ENCODE data around the gene PPIA.

Gene PPIA

GRCh38 chr7:44796504-44797328 lies at the start of gene PPIA:
TSS of gene PPIA (plus strand) at chr7:44796681. CDS start at chr7:44796725, 44 bp downstream.
- DNase-seq, result peak; percentile 97

GRCh38 chr7:44748045-44748947 lies 48.2 kb upstream of the PPIA start, which contains the start of gene ZMIZ2:
TSS of gene ZMIZ2 (plus strand) at chr7:44748847. CDS start at chr7:44756250, 7,403 bp downstream.
- peak; percentile 91 for DNase-seq

DNA sequence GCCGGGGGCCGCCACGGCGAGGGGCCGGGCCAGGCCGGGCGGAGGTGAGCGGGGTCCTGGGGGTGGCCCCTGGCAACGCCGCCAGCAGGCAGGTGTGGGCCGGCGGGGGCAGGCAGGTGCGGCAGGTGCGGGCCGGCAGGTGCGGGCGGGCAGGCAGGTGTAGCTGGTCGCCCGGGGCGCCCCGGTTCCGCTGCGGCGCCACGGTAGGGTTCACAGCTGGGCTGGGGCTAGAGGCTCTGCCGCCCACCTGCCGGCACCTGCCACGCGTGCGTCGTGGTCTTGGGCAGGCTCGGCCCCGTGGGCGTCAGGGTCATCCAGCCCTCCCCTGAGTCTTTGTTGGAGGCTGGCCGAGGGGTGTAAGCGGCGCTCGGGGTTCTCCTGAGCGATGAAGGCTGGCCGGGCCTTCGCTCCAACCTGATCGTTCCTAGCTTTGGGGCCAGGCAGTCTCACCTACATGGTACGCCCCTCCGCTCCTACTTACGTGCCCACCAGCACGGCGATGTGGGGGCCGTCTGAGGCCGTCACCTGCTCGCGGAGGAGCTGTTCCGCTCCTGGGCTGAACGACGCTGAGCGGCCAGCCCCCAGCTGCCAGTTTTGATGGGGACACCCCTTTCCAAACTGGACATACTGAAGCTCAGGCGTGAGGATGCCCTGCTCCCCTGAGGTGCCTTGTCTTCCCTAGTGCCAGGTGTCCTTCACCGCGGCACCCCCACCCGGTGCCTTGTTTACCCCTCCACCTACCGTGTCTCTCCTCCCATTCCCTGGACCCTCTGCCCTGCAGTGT lies 47.3 kb upstream of the PPIA start:
- DNase-seq, result no peak

- DNase-seq, result no peak
These were observed 46.5 kb upstream of the PPIA start for GRCh38 chr7:44749992-44750391.

- DNase-seq, result no peak
These were observed 46.1 kb upstream of the PPIA start for GRCh38 chr7:44750424-44750823.

DNA sequence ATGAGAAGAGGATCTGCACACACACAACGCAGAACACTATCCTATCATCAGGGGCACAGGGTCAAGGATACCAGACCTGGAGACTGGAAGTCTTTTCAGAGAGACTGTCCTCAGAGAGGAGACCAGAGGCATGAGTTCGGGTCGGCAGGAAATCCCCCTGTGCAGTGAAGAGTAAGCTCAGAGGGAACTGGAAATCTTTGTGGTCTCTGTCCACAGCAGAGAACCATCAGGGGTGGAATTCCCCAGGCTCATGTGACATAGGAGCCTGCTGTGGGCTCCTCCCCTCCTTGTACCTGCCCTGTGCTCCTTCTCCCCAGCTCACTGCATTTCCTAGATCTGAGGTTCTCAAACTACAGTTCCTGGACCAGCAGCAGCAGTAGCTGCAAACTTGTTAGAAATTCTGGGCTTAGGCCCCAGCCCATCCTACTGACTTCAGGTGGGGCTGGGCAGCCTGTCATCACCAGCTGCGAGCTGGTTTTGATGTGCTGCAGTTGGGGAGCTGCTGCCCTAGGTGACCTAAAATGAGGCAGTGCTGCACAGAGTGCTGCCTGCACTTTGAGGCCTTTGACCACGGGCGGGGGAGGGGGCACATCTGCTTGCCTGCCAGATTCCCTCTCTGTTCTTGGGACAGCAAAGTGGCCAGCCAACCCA lies 45.4 kb upstream of the PPIA start:
- peak; percentile 37 for DNase-seq

DNA sequence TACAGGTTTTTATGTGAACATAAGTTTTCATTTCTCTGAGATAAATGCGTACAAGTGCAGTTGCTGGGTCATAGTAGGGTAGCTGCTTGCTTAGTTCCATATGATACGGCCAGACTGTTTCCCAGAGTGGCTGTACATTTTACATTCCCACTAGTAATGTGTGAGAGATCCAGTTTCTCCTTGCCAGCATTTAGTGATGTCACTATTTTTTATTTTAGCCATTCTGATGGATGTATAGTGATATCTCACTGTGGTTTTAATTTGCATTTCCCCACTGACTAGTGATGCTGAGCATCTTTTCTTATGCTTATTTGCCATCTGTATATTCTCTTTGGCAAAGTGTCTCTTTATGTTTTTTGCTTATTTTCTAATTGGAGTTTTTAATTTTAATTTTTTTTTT lies 43.7 kb upstream of the PPIA start:
- DNase-seq, result no peak

- DNase-seq, result no peak
These were observed 41.4 kb upstream of the PPIA start for GRCh38 chr7:44754802-44755697.

- no peak for DNase-seq
These were observed 40.5 kb upstream of the PPIA start for GRCh38 chr7:44755698-44756627.

- DNase-seq, result no peak
These were observed 39.6 kb upstream of the PPIA start for GRCh38 chr7:44756904-44757303.

DNA sequence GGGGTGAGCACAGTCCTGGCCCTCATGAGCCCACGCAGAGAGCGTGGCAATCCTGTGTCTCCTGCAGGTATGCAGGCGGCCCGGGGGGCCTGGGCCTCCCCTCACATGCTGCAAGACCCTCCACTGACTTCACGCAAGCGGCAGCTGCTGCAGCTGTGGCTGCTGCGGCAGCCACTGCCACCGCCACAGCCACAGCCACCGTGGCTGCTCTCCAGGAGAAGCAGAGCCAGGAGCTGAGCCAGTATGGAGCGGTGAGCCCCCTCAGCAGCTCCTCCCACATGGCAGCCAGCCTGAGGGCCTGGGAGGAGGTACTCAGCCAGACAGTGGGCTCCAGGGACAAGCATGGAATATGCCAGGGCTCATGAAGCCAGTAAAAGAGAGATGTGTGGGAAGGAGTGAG lies 39.2 kb upstream of the PPIA start:
- no peak for DNase-seq

DNA sequence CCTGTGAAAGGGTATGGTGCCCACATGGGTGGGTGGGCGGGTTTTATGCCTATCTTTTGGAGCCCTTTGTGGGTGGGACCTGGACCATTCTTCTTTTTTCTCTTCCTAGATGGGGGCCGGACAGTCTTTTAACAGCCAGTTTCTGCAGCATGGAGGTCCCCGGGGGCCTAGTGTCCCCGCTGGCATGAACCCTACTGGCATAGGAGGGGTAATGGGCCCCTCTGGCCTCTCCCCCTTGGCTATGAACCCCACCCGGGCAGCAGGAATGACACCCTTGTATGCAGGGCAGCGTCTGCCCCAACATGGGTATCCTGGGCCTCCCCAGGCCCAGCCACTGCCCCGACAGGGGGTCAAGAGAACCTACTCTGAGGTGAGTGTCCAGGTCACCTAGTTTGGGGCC lies 38.7 kb upstream of the PPIA start:
- no peak for DNase-seq

DNA sequence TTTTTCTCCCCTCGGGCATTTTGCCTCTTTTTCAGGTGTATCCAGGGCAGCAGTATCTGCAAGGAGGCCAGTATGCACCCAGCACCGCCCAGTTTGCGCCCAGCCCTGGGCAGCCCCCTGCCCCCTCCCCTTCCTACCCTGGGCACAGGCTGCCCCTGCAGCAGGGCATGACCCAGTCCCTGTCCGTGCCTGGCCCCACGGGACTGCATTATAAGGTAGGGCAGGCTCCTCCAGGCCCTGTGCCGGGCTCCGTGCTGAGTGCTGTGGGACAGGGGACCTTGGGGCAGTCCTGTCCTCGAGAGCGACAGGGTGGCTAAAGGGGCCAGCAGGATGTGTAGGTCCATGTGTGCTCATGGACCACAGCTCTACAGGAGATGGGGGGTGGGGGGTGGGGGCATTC lies 37.2 kb upstream of the PPIA start:
- no peak for DNase-seq

DNA sequence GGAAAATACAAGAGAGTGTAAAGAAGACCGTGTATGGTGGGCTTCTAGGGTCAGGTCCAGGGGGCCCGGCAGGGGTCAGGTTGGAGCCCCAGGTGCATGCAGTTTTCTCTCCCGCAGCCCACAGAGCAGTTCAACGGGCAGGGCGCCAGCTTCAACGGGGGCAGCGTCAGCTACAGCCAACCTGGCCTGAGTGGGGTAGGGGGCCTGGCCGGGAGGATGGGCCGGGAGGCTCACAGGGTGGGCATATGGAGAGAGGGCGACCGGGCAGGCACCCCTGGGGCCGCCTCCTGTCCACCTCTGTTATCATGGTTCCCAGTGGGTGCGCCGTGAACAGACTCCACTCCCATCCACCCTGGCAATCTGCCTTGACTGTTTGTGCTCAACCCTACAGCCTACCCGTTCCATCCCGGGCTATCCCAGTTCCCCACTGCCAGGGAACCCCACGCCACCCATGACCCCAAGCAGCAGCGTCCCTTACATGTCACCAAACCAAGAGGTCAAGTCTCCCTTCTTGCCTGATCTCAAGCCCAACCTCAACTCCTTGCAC lies 36.4 kb upstream of the PPIA start:
- no peak for DNase-seq

DNA sequence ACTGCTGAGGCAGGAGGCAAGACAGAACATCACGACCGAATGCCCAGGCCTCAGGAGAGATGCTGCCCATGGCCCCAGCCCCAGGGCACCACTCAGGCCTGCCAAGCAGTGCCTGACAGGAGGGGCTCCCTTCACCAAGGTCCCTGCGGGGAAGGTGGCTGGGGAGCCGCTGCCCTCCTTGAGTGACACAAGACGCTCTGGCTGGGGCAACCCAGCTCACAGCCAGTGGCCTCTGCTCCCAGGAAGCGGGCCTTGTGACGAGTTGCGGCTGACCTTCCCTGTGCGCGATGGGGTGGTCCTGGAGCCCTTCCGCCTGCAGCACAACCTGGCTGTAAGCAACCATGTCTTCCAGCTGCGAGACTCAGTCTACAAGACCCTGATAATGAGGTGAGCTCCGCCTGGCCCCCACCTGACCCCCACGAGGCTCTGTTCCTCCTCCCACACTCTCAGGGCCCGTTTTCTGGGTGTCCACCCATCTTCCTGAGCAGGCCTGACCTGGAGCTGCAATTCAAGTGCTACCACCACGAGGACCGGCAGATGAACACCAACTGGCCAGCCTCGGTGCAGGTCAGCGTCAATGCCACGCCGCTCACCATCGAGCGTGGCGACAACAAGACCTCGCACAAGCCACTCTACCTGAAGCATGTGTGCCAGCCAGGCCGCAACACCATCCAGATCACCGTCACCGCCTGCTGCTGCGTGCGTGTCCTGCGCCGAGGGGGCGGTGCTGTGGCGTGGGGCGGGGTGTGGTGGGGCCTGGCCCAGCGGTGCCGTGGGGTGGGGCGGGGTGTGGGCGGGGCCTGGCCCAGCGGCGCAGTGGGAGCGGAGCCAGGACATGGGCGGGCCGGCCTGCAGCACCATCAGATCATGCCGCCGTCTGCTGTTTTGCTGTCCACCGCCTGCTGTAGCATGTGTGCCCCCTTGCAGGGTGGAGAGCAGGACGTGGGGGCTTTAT lies 35.0 kb upstream of the PPIA start:
- no peak for DNase-seq

DNA sequence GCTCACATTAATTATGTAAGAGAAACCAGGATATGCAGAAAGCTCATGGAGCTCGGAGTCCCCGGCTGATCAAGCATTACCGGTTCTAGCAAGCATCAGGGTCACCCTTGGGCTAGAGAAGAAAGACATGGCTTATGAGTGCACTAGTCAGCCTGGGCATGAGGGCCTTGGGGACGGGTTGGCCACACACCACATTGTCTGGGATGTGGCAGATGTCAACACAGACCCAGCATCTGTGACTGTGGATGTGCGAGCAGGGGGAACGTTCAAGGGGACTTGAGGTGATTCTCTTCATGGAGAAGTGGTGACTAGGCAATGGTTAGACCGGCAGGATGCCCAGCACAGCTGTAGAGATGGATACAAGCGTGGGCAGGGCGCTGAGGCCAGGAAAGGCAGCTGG lies 34.2 kb upstream of the PPIA start:
- no peak for DNase-seq

- DNase-seq, result no peak
These were observed 33.6 kb upstream of the PPIA start for GRCh38 chr7:44762726-44763522.

GRCh38 chr7:44764081-44764480 lies 32.4 kb upstream of the PPIA start:
- DNase-seq, result no peak

Measured in activated T-cell treated with anti-CD3 and anti-CD28 coated beads for 4 hours (primary cell).